NB4 (cell line): ENCODE measurements around the gene KRT32.

ENCODE experiments used
- MYC ChIP-seq: IDR thresholded peaks from 2 replicates; pipeline ENCODE4 v1.6.1; 2011; ENCODE audit warnings: low read depth, low read length
- POLR2A ChIP-seq: IDR thresholded peaks from 2 replicates; pipeline ENCODE4 v1.6.1; 2011; ENCODE audit warnings: mild to moderate bottlenecking; ENCODE audit not compliant: insufficient read length; ENCODE audit errors: extremely low read depth
- TF ChIP-seq, protein P1 (sequence below): IDR thresholded peaks from one replicate; pipeline ENCODE4 v1.5.1; 2012; ENCODE audit warnings: low read depth, low read length

- no peak for TF ChIP-seq POLR2A
- TF ChIP-seq, protein P1, sequence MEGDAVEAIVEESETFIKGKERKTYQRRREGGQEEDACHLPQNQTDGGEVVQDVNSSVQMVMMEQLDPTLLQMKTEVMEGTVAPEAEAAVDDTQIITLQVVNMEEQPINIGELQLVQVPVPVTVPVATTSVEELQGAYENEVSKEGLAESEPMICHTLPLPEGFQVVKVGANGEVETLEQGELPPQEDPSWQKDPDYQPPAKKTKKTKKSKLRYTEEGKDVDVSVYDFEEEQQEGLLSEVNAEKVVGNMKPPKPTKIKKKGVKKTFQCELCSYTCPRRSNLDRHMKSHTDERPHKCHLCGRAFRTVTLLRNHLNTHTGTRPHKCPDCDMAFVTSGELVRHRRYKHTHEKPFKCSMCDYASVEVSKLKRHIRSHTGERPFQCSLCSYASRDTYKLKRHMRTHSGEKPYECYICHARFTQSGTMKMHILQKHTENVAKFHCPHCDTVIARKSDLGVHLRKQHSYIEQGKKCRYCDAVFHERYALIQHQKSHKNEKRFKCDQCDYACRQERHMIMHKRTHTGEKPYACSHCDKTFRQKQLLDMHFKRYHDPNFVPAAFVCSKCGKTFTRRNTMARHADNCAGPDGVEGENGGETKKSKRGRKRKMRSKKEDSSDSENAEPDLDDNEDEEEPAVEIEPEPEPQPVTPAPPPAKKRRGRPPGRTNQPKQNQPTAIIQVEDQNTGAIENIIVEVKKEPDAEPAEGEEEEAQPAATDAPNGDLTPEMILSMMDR, result no peak
- no peak for TF ChIP-seq MYC
These were observed 46.1 kb downstream of the KRT32 start for GRCh38 chr17:41421116-41421515.
